GM19099 (cell line): ENCODE results near the gene SRSF7.

ENCODE experiments used
- POLR2A ChIP-seq: IDR thresholded peaks from 3 replicates; pipeline ENCODE4 v1.6.1; 2011; ENCODE audit warnings: low read depth; ENCODE audit not compliant: insufficient read length; ENCODE audit errors: extremely low read depth

SRSF7 gene

DNA sequence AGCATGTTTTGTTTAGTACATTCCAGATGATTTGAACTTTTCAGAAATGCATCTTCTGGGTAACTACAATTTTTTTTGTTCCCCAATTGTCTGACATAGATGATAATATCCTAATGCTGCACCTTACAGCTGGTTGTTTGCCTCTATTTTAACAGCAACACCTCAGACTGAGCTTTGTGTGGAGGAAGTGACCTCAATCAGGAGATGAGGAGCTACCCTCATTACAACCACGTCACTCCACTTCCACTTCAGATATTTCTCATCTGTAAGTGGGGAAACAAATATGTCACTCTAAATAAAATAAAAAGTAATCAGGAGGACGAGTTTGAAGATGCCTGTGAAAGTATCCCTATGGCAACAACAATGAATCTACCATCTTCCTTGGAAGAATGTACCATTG lies 12.1 kb upstream of the SRSF7 start:
- TF ChIP-seq POLR2A, result no peak

DNA sequence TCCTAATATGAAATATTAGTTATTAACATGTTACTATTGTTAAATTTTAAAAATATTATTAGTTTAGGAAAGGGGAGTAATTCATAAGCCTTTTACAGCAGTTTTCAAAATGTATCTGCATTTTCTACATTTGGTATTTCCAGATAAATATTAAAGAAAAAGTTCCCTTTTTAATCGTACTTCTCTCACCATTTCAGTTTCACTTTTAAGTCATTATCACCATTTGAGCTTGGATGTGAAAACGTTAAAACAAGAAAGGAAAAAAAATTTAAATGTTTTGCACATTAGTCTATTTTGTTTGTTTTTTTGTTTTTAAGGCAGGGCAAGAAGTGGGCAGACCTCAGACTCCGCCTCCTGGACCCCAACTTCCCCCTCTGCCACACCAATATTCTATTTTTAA lies 3.3 kb upstream of the SRSF7 start:
- no peak for TF ChIP-seq POLR2A

DNA sequence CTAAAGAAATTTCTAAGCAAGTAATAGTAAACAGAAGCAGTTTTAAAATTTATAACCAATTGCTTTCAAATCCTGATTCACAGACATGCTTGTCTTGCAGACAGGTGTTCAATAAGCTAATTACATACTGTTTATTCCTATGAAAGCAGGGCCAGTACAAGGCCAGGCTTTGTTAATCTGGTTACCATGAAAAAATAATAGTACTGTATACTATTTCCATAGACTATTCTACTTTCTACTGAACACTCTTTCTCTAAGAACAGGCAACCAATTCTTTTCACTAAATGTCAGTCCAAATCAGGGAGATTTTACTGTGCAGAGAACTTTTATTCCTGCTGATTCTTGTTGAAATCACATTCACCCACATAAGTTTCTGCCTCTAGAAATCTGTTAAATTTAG lies 2.9 kb upstream of the SRSF7 start:
- no peak for TF ChIP-seq POLR2A

DNA sequence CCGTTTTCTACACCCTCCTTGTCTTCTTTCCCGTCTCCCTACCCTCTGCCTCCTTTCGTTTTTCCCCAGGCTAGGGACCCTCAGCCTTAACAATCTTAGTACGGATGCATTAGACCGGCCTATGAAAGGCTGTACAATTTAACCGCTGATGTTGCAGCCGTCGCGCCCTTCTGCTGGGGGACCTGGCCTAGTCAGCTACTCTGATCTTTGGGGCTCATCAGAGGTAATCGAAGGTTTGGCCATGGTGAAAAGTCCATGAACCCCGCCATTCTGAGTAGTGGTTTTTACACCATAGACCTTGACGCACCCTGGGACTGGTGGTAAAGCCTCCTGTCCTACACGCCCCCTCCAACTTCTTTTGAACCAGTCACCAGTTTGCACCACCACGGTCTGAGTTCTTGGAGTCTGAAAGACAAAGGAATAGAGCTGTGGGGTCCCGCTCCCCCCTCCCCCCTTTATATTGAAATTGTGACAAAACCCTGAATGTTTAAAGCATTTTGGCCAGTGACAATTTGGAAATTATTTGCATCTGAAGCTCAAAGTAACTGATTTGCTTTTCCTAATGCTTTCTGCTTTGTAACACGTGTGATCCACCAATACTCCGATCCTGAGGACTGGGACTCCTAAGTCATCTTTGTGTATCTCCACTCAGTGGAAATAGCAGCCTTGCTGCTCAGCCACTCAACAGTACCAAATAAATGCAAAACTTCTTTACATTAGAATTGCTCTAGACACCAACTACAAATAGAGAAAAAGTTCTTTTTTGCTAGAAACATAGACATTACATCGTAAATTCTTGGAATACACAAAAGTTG lies 642 bp upstream of the SRSF7 start:
- no peak for TF ChIP-seq POLR2A

DNA sequence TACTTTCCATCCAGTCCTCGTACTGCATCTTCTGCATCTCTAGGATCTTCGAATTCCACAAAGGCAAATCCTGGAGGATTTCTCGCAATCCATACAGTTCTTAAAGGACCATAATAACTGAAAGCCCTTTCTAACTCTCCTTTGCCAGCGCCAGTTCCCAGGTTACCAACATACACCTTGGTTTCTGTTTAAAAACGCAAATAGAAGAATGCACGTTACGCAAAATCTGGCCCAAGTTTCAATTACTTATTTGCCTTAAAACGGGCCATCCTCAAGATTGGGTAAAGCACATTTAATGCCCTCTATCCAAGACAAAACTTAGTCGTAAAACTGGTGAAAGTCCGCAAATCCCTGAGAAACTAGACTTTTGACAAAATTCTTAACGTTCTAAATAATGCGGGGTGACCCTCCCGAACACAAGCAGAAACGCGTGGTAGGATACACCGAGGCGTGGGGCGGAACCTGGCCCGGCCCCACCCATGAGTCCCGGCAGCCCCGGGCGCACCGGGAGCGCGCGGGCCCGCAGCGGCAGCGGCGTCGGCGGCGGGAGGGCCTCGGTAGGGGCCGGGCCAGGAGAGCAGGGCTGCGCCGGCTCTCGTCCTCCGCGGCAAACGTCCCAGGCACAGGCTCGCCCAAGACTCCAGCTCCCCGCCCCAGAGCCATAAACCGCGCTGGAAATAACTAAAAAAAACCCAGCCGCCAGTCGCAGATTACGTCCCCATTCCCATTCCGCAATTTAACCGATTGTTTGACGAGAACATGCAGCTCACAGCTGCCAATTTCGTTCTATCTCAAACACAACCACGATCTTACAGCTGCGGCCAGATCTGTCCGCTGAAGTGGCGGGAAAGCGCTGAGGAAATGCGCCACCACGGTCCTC lies 910 bp downstream of the SRSF7 start:
- TF ChIP-seq POLR2A, result peak; percentile 57

DNA sequence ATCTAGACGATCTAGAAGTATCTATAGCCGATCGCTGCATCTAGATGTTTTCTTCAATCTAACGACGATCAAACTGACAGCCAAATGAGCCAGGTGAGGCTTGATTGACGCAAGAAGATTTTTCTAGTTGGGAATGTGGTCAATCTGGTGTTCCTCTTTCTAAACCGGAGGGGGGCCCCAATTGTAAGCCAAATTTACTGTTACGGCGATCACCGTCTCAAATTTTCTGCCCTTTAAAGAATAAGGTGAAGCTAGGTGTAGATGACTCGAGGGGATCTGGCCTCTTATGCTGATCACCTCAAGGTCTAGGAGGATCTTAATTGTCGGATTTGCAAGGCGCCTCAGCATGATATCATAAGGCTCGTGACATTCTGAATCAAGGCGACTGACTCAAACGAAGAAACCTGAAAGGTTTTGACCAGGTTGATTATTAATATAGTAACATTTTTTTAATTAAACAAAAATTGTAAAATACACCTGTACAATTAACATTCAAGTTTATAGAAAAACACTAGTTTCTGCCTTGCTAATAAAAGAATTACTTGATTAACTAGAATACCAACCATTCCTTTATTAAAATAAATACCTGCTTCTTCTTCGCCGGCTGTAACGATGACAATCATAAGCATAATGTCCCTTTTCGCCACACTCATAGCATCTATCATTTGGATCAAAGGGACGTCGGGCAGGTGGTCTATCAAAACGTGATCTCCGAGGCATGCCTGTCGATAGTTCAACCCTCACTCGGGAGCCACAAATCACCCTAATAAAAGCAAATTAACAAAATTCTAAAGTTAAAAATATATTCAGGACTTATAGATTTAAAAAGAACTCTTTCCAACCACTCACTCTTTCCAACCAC lies 2.0 kb downstream of the SRSF7 start:
- TF ChIP-seq POLR2A, result no peak

DNA sequence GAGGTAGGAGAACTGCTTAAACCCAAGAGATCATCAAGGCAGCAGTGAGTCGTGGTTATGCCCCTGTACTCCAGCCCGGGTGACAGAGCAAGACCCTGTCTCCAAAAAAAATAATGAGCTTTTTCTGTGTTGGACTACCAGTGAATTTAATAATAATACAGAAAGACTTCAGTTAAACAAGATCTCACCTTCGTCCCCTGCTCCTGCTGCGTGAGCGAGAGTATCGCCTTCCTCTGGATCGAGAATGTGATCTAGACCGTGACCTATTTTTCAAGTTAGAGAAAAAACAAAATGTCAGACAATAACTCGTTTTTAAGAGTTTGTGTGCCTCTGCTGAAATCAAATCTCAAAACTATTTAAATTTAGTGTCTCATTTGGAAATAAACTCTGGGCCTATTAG lies 2.8 kb downstream of the SRSF7 start:
- no peak for TF ChIP-seq POLR2A

DNA sequence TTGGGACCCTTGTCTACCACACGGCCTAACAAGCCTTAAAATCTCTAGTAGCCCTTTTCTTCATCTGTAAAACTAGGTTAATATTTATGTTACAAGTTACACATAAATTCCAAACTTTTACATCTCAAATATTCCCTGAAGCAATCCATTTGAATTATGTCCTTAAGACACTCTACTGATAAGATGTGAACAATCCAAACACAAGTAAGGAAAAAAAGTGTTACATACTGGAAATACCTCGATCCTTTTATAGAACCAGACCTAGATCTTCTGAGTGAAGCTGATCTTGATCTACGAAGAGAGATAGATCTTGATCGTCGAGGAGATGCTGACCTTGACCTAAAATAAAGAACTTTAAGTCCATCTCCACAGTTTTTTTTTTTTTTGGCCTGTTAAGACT lies 3.3 kb downstream of the SRSF7 start:
- TF ChIP-seq POLR2A, result no peak

DNA sequence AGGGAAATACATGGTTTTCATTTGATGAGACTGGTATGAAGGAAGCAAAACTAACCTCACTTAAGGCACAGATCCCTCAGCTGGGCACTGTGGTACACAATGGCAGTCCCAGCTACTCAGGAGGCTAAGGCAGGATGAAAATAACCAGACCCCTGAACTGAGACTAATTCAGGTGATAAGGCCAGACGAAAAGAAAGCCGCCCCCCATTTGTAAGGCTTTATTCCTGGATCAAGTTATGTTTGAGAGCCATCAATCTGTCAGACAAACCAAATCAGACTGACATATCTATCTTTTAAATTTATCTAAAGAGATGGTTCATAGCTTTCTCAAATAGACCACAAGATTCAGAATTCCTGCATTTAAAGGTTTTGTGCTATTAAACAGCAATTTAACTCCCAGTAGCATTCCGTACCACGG lies 4.1 kb downstream of the SRSF7 start:
- TF ChIP-seq POLR2A, result no peak

DNA sequence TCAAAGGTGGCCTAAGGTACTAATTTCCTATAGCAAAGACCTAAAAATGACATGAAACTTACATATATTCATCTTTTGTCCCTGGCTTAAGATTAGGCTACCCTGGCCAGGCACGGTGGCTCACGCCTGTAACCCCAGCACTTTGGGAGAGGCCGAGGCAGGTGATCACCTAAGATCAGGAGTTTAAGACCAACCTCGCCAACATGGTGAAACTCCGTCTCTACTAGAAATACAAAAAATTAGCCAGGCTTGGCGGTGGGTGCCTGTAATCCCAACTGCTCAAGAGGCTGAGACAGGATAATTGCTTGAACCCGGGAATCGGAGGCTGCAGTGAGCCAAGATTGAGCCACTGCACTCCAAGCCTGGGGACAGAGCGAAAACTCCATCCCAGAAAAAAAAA lies 5.9 kb downstream of the SRSF7 start:
- TF ChIP-seq POLR2A, result no peak

DNA sequence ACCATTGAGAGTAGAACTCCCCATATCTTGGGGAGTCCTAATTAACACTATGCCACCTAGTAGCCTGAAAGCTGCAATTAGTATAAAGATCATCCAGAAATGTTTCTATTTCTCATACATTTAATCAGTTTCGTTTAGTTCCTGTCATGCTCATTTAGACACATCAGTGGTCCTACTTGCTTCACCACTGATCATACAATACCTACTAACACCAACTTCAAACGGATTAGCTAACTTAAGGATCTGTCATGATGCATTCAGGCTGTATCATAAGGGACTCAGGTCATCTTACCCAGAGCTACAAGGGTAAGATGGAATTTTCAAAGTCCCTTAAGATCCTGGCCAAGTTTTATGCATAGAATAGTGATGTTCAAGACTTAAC lies 6.8 kb downstream of the SRSF7 start:
- TF ChIP-seq POLR2A, result no peak

DNA sequence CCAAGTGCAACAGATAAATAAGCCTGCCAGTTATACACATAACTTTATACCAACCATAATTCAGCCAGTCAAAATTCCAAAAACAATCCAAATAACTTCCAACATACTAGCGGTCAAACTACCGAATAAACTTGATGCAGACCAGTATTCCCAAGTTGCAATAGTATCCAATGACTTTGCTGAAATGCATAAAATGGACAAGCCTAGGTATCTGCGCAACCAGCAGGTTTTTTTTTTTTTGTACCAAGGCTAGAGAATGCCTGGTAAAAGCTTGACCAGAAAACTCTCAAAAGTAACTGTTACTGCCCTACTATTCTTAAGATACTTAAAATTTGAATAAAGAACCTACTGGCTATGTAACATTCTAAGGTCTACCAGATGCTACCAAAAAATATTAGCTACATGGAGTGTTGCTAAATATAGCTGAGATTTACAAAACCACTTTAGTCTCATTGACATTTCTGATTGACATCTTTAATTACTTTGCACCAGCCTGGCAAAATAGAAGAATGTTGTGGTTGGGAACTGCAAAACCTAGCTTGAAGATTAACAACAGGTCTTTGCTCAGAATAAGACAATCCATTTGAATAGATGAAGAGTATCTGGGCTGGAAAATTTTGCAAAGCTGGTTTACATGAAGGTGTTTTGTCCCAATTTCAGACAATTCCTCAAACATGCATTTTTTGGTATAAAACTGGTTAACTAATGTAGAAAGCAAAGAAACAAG lies 7.3 kb downstream of the SRSF7 start:
- peak; percentile 29 for TF ChIP-seq POLR2A

DNA sequence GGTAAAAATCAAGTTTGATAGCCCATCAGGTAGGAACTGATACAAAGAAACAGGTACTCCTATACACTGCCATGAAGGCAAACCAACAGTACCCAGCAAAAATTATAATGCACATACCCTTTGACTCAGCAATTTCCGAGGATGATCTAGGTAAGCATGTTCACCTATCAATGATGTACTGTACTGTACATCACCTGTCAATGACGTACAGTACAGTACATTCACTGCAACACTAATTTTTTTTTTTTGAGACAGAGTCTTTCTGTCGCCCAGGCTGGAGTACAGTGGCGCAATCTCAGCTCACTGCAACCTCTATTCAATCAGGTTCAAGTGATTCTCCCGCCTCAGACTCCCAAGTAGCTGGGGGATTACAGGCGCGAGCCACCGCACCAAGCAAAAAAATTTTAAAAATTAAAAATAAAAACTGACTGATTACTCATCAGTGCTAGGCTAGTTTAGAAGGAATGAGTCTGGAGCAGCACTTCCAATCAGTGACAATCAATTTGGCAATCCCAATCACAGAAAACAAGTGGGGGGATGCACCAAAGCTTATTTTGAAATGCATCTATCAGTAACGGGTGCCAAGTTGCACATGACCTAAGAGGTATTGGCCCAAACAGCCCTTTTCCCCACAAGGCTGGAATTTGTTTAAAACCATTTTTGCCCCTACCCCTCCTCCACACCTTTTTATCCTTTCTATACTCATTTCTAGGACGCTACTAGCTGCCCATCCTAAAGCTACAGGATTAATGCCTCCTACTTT lies 8.2 kb downstream of the SRSF7 start:
- no peak for TF ChIP-seq POLR2A
